ENCODE results near the gene SPTBN2.

The SPTBN2 gene

GRCh38 chr11:66708094-66708493, 20.9 kb downstream of the SPTBN2 start:
- no peak for TF ChIP-seq TAF1 (IDR thresholded peaks at IDR 0.05; ENCODE audit: low read depth, low read length)
- TF ChIP-seq PAX5 (IDR thresholded peaks at IDR 0.05; ENCODE audit: insufficient read depth, low read length, severe bottlenecking) = no peak
- TF ChIP-seq POLR2AphosphoS5 (IDR thresholded peaks at IDR 0.05; ENCODE audit: low read depth, low read length) = no peak
- no peak for TF ChIP-seq SPI1 (IDR thresholded peaks at IDR 0.05; ENCODE audit: low read depth, low read length)
- no peak for TF ChIP-seq POU2F2 (IDR thresholded peaks at IDR 0.05; ENCODE audit: low read depth, low read length)
- TF ChIP-seq POLR2A (IDR thresholded peaks at IDR 0.05; ENCODE audit: low read depth, low read length) = no peak
- FAIRE-seq = no peak
- DNase-seq (ENCODE audit: insufficient read length, low spot score) = no peak

GRCh38 chr11:66707486-66707885, 21.5 kb downstream of the SPTBN2 start:
- DNase-seq (ENCODE audit: insufficient read length, low spot score) = no peak
- FAIRE-seq = no peak
- TF ChIP-seq TAF1 (IDR thresholded peaks at IDR 0.05; ENCODE audit: low read depth, low read length) = no peak

- TF ChIP-seq POLR2AphosphoS5 (IDR thresholded peaks at IDR 0.05; ENCODE audit: low read depth, low read length) (no peak), PAX5 (IDR thresholded peaks at IDR 0.05; ENCODE audit: insufficient read depth, low read length, severe bottlenecking) (no peak), POLR2A (IDR thresholded peaks at IDR 0.05; ENCODE audit: low read depth, low read length) (no peak), SPI1 (IDR thresholded peaks at IDR 0.05; ENCODE audit: low read depth, low read length) (no peak), POU2F2 (IDR thresholded peaks at IDR 0.05; ENCODE audit: low read depth, low read length) (no peak), TAF1 (IDR thresholded peaks at IDR 0.05; ENCODE audit: low read depth, low read length) (no peak)
- no peak for FAIRE-seq
- DNase-seq (ENCODE audit: insufficient read length, low spot score) = no peak
These were observed 22.0 kb downstream of the SPTBN2 start for GRCh38 chr11:66706989-66707388.

- FAIRE-seq = no peak
These were observed 23.3 kb downstream of the SPTBN2 start for GRCh38 chr11:66705587-66706335.

GRCh38 chr11:66704659-66705360, 24.2 kb downstream of the SPTBN2 start:
- FAIRE-seq (no peak), DNase-seq (ENCODE audit: insufficient read length, low spot score) (no peak)
- TF ChIP-seq POLR2AphosphoS5 (IDR thresholded peaks at IDR 0.05; ENCODE audit: low read depth, low read length) (no peak), PAX5 (IDR thresholded peaks at IDR 0.05; ENCODE audit: insufficient read depth, low read length, severe bottlenecking) (no peak), POLR2A (IDR thresholded peaks at IDR 0.05; ENCODE audit: low read depth, low read length) (no peak), POU2F2 (IDR thresholded peaks at IDR 0.05; ENCODE audit: low read depth, low read length) (no peak), TAF1 (IDR thresholded peaks at IDR 0.05; ENCODE audit: low read depth, low read length) (no peak), SPI1 (IDR thresholded peaks at IDR 0.05; ENCODE audit: low read depth, low read length) (no peak)

More at GRCh38 chr11:66705587-66706335, 23.3 kb downstream of the SPTBN2 start:
- TF ChIP-seq TAF1 (IDR thresholded peaks at IDR 0.05; ENCODE audit: low read depth, low read length) (no peak), POU2F2 (IDR thresholded peaks at IDR 0.05; ENCODE audit: low read depth, low read length) (no peak), PAX5 (IDR thresholded peaks at IDR 0.05; ENCODE audit: insufficient read depth, low read length, severe bottlenecking) (no peak), POLR2AphosphoS5 (IDR thresholded peaks at IDR 0.05; ENCODE audit: low read depth, low read length) (no peak), SPI1 (IDR thresholded peaks at IDR 0.05; ENCODE audit: low read depth, low read length) (no peak), POLR2A (IDR thresholded peaks at IDR 0.05; ENCODE audit: low read depth, low read length) (no peak)
- DNase-seq (ENCODE audit: insufficient read length, low spot score) = no peak

- DNase-seq (ENCODE audit: insufficient read length, low spot score) (no peak), FAIRE-seq (no peak)
- TF ChIP-seq POU2F2 (IDR thresholded peaks at IDR 0.05; ENCODE audit: low read depth, low read length) (no peak), POLR2AphosphoS5 (IDR thresholded peaks at IDR 0.05; ENCODE audit: low read depth, low read length) (no peak), PAX5 (IDR thresholded peaks at IDR 0.05; ENCODE audit: insufficient read depth, low read length, severe bottlenecking) (no peak), SPI1 (IDR thresholded peaks at IDR 0.05; ENCODE audit: low read depth, low read length) (no peak), POLR2A (IDR thresholded peaks at IDR 0.05; ENCODE audit: low read depth, low read length) (no peak), TAF1 (IDR thresholded peaks at IDR 0.05; ENCODE audit: low read depth, low read length) (no peak)
These were observed 27.4 kb downstream of the SPTBN2 start for GRCh38 chr11:66701432-66702240.

- DNase-seq (ENCODE audit: insufficient read length, low spot score) (no peak), FAIRE-seq (no peak)
- TF ChIP-seq POLR2A (IDR thresholded peaks at IDR 0.05; ENCODE audit: low read depth, low read length) = no peak
- TF ChIP-seq TAF1 (IDR thresholded peaks at IDR 0.05; ENCODE audit: low read depth, low read length) = no peak
- no peak for TF ChIP-seq SPI1 (IDR thresholded peaks at IDR 0.05; ENCODE audit: low read depth, low read length)
- TF ChIP-seq PAX5 (IDR thresholded peaks at IDR 0.05; ENCODE audit: insufficient read depth, low read length, severe bottlenecking) = no peak
- no peak for TF ChIP-seq POU2F2 (IDR thresholded peaks at IDR 0.05; ENCODE audit: low read depth, low read length)
- no peak for TF ChIP-seq POLR2AphosphoS5 (IDR thresholded peaks at IDR 0.05; ENCODE audit: low read depth, low read length)
These were observed 28.3 kb downstream of the SPTBN2 start for GRCh38 chr11:66700742-66701141.

GRCh38 chr11:66700337-66700736, 28.7 kb downstream of the SPTBN2 start:
- TF ChIP-seq POLR2AphosphoS5 (IDR thresholded peaks at IDR 0.05; ENCODE audit: low read depth, low read length) (no peak), POU2F2 (IDR thresholded peaks at IDR 0.05; ENCODE audit: low read depth, low read length) (no peak), SPI1 (IDR thresholded peaks at IDR 0.05; ENCODE audit: low read depth, low read length) (no peak), POLR2A (IDR thresholded peaks at IDR 0.05; ENCODE audit: low read depth, low read length) (no peak), PAX5 (IDR thresholded peaks at IDR 0.05; ENCODE audit: insufficient read depth, low read length, severe bottlenecking) (no peak), TAF1 (IDR thresholded peaks at IDR 0.05; ENCODE audit: low read depth, low read length) (no peak)
- FAIRE-seq (no peak), DNase-seq (ENCODE audit: insufficient read length, low spot score) (no peak)

- TF ChIP-seq SPI1 (IDR thresholded peaks at IDR 0.05; ENCODE audit: low read depth, low read length) = no peak
- no peak for TF ChIP-seq TAF1 (IDR thresholded peaks at IDR 0.05; ENCODE audit: low read depth, low read length)
- TF ChIP-seq POLR2AphosphoS5 (IDR thresholded peaks at IDR 0.05; ENCODE audit: low read depth, low read length) = no peak
- TF ChIP-seq POU2F2 (IDR thresholded peaks at IDR 0.05; ENCODE audit: low read depth, low read length) = no peak
- TF ChIP-seq POLR2A (IDR thresholded peaks at IDR 0.05; ENCODE audit: low read depth, low read length) = no peak
- TF ChIP-seq PAX5 (IDR thresholded peaks at IDR 0.05; ENCODE audit: insufficient read depth, low read length, severe bottlenecking) = no peak
- DNase-seq (ENCODE audit: insufficient read length, low spot score) = no peak
- FAIRE-seq = no peak
These were observed 30.5 kb downstream of the SPTBN2 start for GRCh38 chr11:66698491-66698890.
